ENCODE measurements around the gene C18orf32.

GRCh38 chr18:49529596-49529995 is 42.6 kb upstream of the C18orf32 start:
- TF ChIP-seq TFCP2L1 (CRISPR knock-in tag; IDR thresholded peaks at IDR 0.05) (no peak), POLR2A (IDR thresholded peaks at IDR 0.05; ENCODE audit: low read length) (no peak)

Measured in A549 (cell line).